ENCODE measurements around the gene CARD9. TPM values are rescaled to one million over a fixed set of nuclear protein-coding genes. Genes with fewer than 3 reads are reported as not detected.

CARD9 gene
- total RNA-seq, 1 donor from 2014 or later, result 1.6 TPM

DNA sequence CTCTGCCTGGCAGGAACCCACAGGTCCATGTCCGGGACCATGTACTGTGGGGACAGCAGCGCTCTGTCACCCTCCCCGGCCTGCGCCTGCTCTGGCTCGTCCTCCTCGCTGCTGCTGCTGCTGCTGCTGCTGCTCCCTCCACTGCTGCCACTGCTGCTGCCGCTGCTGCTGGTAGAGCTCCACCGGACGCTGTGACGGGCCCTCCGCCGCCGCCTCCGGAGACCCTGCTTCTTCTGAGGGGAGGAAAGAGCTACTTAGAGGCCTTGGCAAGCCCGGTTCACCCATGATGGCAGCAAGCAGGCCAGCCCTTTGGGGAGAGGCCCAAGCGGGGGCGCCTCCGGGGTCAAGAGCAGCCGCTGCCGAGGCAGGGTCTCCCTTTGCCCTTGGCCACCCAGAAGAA lies 10.0 kb upstream of the CARD9 start:
- H3K27me3 Mint-ChIP-seq, result no peaks in the 10 kb centered on the region
- no peaks in the 10 kb centered on the region for H3K9me3 Mint-ChIP-seq (ENCODE audit: low read depth)
- TF ChIP-seq, protein P1, sequence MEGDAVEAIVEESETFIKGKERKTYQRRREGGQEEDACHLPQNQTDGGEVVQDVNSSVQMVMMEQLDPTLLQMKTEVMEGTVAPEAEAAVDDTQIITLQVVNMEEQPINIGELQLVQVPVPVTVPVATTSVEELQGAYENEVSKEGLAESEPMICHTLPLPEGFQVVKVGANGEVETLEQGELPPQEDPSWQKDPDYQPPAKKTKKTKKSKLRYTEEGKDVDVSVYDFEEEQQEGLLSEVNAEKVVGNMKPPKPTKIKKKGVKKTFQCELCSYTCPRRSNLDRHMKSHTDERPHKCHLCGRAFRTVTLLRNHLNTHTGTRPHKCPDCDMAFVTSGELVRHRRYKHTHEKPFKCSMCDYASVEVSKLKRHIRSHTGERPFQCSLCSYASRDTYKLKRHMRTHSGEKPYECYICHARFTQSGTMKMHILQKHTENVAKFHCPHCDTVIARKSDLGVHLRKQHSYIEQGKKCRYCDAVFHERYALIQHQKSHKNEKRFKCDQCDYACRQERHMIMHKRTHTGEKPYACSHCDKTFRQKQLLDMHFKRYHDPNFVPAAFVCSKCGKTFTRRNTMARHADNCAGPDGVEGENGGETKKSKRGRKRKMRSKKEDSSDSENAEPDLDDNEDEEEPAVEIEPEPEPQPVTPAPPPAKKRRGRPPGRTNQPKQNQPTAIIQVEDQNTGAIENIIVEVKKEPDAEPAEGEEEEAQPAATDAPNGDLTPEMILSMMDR (IDR thresholded peaks at IDR 0.05; ENCODE audit: unreplicated experiment), result no peak
- peaks cover 15% of the 10 kb centered on the region for H3K36me3 Mint-ChIP-seq (ENCODE audit: insufficient read depth)
- DNase-seq (ENCODE audit: low spot score, unreplicated experiment), result no peak
- H3K4me3 Mint-ChIP-seq (ENCODE audit: low read depth), result no peak overlapping the region
- H3K27ac Mint-ChIP-seq, result no peak overlapping the region
- no peaks in the 10 kb centered on the region for H3K4me1 Mint-ChIP-seq (ENCODE audit: low read depth)

DNA sequence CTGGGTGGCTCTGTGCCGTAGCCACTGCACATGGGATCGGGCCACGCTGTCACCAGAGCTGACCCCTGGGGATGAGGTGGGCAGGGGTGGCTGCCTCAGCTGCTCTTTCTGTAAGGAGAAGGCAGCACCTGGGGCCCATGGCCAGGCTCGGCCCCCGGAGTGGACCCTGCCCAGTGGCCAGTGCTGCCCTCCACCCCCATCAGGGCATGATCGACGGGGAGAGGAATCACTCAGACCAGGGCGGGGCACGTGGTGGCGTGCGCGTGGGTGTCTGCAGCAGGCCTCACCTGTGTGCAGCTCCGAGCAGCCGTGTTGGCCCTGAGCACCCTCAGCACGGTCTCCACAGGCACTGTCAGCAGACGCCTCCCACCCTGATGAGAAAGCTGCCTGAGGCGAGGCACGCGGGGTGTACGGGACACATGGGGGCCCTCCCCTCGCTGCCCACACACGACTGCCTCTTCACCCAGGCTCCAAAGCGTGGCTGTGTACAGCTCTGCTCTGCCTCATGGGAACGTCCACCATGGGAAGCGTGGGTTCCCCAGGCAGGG lies 8.6 kb upstream of the CARD9 start:
- no peaks in the 10 kb centered on the region for H3K4me1 Mint-ChIP-seq (ENCODE audit: low read depth)
- DNase-seq (ENCODE audit: low spot score, unreplicated experiment), result no peak
- peaks cover 11% of the 10 kb centered on the region for H3K36me3 Mint-ChIP-seq (ENCODE audit: insufficient read depth)
- no peak overlapping the region for H3K4me3 Mint-ChIP-seq (ENCODE audit: low read depth)
- TF ChIP-seq, protein P1 (IDR thresholded peaks at IDR 0.05; ENCODE audit: unreplicated experiment), result no peak
- no peak overlapping the region for H3K27ac Mint-ChIP-seq
- no peaks in the 10 kb centered on the region for H3K27me3 Mint-ChIP-seq
- H3K9me3 Mint-ChIP-seq (ENCODE audit: low read depth), result no peaks in the 10 kb centered on the region

DNA sequence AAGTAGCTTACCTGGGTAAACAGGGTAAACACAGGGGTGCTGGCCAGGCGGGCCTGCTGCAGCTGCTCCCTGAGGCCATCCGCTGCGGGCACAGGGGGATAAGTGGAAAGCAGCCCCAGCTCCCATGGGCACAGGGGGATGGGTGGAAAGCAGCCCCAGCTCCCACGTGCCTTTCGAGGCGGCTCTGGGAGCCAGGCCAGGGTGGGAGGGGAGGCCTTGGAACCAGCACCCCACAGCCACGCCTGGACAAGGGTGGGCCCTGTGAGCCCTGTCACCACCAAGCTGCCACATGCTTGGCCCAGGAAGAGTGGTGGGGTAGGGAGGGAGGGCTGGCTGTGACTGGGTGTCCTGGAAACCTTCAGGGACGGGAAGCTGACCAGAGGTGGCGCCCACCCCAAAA lies 7.8 kb upstream of the CARD9 start:
- no peak overlapping the region for H3K27ac Mint-ChIP-seq
- TF ChIP-seq, protein P1 (IDR thresholded peaks at IDR 0.05; ENCODE audit: unreplicated experiment), result no peak
- DNase-seq (ENCODE audit: low spot score, unreplicated experiment), result no peak
- H3K4me3 Mint-ChIP-seq (ENCODE audit: low read depth), result no peak overlapping the region
- no peaks in the 10 kb centered on the region for H3K27me3 Mint-ChIP-seq
- peaks cover 11% of the 10 kb centered on the region for H3K36me3 Mint-ChIP-seq (ENCODE audit: insufficient read depth)
- no peaks in the 10 kb centered on the region for H3K9me3 Mint-ChIP-seq (ENCODE audit: low read depth)
- H3K4me1 Mint-ChIP-seq (ENCODE audit: low read depth), result no peaks in the 10 kb centered on the region

DNA sequence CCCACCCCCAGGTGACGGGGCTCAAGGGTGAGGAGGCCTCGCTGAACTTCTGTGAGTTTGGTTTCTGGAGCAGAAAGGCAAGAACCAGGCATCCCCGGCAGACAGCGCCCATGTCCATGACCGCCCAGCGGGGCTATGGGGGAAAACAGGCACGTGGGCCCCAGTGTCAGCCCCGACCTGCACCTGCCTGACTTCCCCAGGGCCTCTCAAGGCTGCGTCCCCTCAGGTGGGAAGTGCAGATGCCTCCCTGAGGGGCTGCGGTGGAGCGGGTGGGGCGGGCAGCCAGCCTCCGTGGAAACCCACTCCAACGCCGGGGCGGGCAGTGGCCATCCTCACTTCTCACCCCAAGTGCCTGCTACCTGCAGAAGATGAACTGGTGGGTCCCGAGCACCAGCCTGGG lies 6.9 kb upstream of the CARD9 start:
- Mint-ChIP-seq H3K4me1 (ENCODE audit: low read depth) (no peaks in the 10 kb centered on the region), H3K36me3 (ENCODE audit: insufficient read depth) (peaks cover 5% of the 10 kb centered on the region), H3K27me3 (no peaks in the 10 kb centered on the region), H3K27ac (no peak overlapping the region), H3K4me3 (ENCODE audit: low read depth) (no peak overlapping the region), H3K9me3 (ENCODE audit: low read depth) (no peaks in the 10 kb centered on the region)
- no peak for DNase-seq (ENCODE audit: low spot score, unreplicated experiment)
- TF ChIP-seq, protein P1 (IDR thresholded peaks at IDR 0.05; ENCODE audit: unreplicated experiment), result no peak

DNA sequence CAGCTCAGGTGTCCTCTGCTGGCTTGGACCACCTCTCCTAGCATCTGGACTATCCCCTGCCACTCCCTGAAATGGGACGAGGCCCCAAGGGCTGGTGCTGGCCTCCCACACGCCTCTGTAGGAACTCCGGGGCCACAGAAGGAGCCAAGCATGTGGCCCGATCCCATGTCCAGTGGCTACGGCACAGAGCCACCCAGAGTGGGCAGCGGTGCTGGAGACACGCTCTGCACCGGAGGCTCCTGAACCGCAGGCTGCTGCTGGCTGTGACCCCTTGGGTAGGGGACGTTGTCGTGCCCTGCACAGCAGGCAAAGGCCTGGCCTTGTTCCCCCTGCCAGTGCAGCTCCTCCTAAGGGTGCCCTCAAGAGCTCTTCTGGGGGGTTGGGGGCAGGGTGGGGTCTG lies 6.4 kb upstream of the CARD9 start:
- DNase-seq (ENCODE audit: low spot score, unreplicated experiment), result no peak
- Mint-ChIP-seq H3K9me3 (ENCODE audit: low read depth) (no peaks in the 10 kb centered on the region), H3K27me3 (no peaks in the 10 kb centered on the region), H3K4me1 (ENCODE audit: low read depth) (no peaks in the 10 kb centered on the region), H3K36me3 (ENCODE audit: insufficient read depth) (peaks cover 3% of the 10 kb centered on the region), H3K27ac (no peak overlapping the region), H3K4me3 (ENCODE audit: low read depth) (no peak overlapping the region)
- TF ChIP-seq, protein P1 (IDR thresholded peaks at IDR 0.05; ENCODE audit: unreplicated experiment), result no peak

All from progenitor cell of endocrine pancreas (in vitro differentiated cells).